Urothelium cell line (cell line): Measurements from ENCODE around the gene MARCKSL1.
"Not testable (repeated sequence)": the region's sequence is repeated elsewhere in the genome, so short reads cannot be mapped to it uniquely, and the experiment has no call there.

ENCODE experiments used
- DNase-seq: peaks from one replicate; pipeline ENCODE4 v3.0.0; 2011; ENCODE audit warnings: low spot score, mixed read lengths
- FAIRE-seq: peaks from 2 replicates; lab custom pipeline; 2011; peaks lifted over from hg19 to GRCh38; lab: Jason Lieb, UNC

Gene MARCKSL1

GRCh38 chr1:32334274-32334861 is 1.7 kb downstream of the MARCKSL1 start:
- FAIRE-seq (no peak), DNase-seq (no peak)

GRCh38 chr1:32333251-32333963 is 2.6 kb downstream of the MARCKSL1 start:
- DNase-seq, result no peak
- FAIRE-seq, result no peak

- DNase-seq (no peak), FAIRE-seq (no peak)
Observed at GRCh38 chr1:32332290-32333079, 3.5 kb downstream of the MARCKSL1 start.

- no peak for FAIRE-seq
- DNase-seq, result no peak
Observed at GRCh38 chr1:32331549-32331948, 4.5 kb downstream of the MARCKSL1 start.

- FAIRE-seq, result no peak
- no peak for DNase-seq
Observed at GRCh38 chr1:32330558-32331151, 5.4 kb downstream of the MARCKSL1 start.

- no peak for FAIRE-seq
- DNase-seq, result no peak
Observed at GRCh38 chr1:32329931-32330466, 6.0 kb downstream of the MARCKSL1 start.

- DNase-seq (no peak), FAIRE-seq (no peak)
Observed at GRCh38 chr1:32327204-32327603, 8.8 kb downstream of the MARCKSL1 start.

GRCh38 chr1:32321712-32322291 is 14.2 kb downstream of the MARCKSL1 start:
- no peak for DNase-seq
- no peak for FAIRE-seq

GRCh38 chr1:32318127-32318869 is 17.7 kb downstream of the MARCKSL1 start:
- DNase-seq, result no peak
- FAIRE-seq, result no peak

GRCh38 chr1:32316903-32317277 is 19.1 kb downstream of the MARCKSL1 start:
- FAIRE-seq (no peak), DNase-seq (no peak)

GRCh38 chr1:32311709-32312393 is 24.2 kb downstream of the MARCKSL1 start:
- FAIRE-seq, result no peak

GRCh38 chr1:32309960-32310359 is 26.1 kb downstream of the MARCKSL1 start:
- no peak for DNase-seq
- no peak for FAIRE-seq

More at GRCh38 chr1:32311709-32312393, 24.2 kb downstream of the MARCKSL1 start:
- DNase-seq, result no peak

- FAIRE-seq (no peak), DNase-seq (no peak)
Observed at GRCh38 chr1:32307324-32307723, 28.7 kb downstream of the MARCKSL1 start.

- FAIRE-seq (no peak), DNase-seq (no peak)
Observed at GRCh38 chr1:32305310-32305709, 30.7 kb downstream of the MARCKSL1 start.

- FAIRE-seq, result no peak
- no peak for DNase-seq
Observed at GRCh38 chr1:32303997-32304622, 31.9 kb downstream of the MARCKSL1 start.

GRCh38 chr1:32303358-32303757 is 32.7 kb downstream of the MARCKSL1 start:
- DNase-seq, result no peak
- FAIRE-seq, result no peak

GRCh38 chr1:32299327-32299726 is 36.7 kb downstream of the MARCKSL1 start:
- FAIRE-seq (no peak), DNase-seq (no peak)

- not testable (repeated sequence) for DNase-seq, FAIRE-seq
Observed at GRCh38 chr1:32298211-32298610, 37.8 kb downstream of the MARCKSL1 start.
